HEK293T (cell line): ENCODE measurements around the gene PRIMA1.

Experiments used
- CTCF ChIA-PET: fragments of 350-600 bp; formaldehyde crosslinking; extraction: SDS; loops from one replicate; lab custom pipeline; 2021; ENCODE audit warnings: antibody characterized with exemption, inconsistent platforms; lab: Yijun Ruan, JAX
- POLR2A ChIA-PET: fragments of 350-600 bp; formaldehyde crosslinking; extraction: SDS; loops from one replicate; lab custom pipeline; 2020; ENCODE audit warnings: antibody characterized with exemption, inconsistent platforms; lab: Yijun Ruan, JAX
- DNase-seq: peaks from one replicate; pipeline ENCODE4 v3.0.0; 2012; ENCODE audit warnings: mixed read lengths; ENCODE audit errors: extremely low spot score
- ARNT ChIP-seq: fragments of 450-650 bp; IDR thresholded peaks from 2 replicates; pipeline ENCODE4 v1.6.1; 2017; ENCODE audit warnings: mild to moderate bottlenecking
- BHLHE40 ChIP-seq: fragments of 450-650 bp; IDR thresholded peaks from 2 replicates; pipeline ENCODE4 v1.6.1; 2016; ENCODE audit warnings: mild to moderate bottlenecking, moderate library complexity, borderline replicate concordance
- CTBP1 ChIP-seq: fragments of 450-650 bp; IDR thresholded peaks from 2 replicates; pipeline ENCODE4 v1.6.1; 2016; ENCODE audit warnings: borderline replicate concordance
- ELF4 ChIP-seq: fragments of 450-650 bp; IDR thresholded peaks from 2 replicates; pipeline ENCODE4 v1.6.1; 2017; ENCODE audit warnings: antibody characterized with exemption
- FOXA1 ChIP-seq: fragments of 450-650 bp; IDR thresholded peaks from 2 replicates; pipeline ENCODE4 v1.6.1; 2016; ENCODE audit warnings: mild to moderate bottlenecking
- FOXK2 ChIP-seq: fragments of 450-650 bp; IDR thresholded peaks from 2 replicates; pipeline ENCODE4 v1.6.1; 2016; ENCODE audit warnings: mild to moderate bottlenecking
- FOXM1 ChIP-seq: fragments of 450-650 bp; IDR thresholded peaks from 2 replicates; pipeline ENCODE4 v1.6.1; 2017; ENCODE audit warnings: mild to moderate bottlenecking, borderline replicate concordance
- HDGF ChIP-seq: fragments of 450-650 bp; IDR thresholded peaks from 2 replicates; pipeline ENCODE4 v1.6.1; 2017; ENCODE audit warnings: antibody characterized with exemption, borderline replicate concordance
- L3MBTL2 ChIP-seq: fragments of 450-650 bp; conservative IDR thresholded peaks from 2 replicates; pipeline ENCODE4 v1.6.1; 2016; ENCODE audit warnings: mild to moderate bottlenecking
- LEF1 ChIP-seq: fragments of 450-650 bp; IDR thresholded peaks from 2 replicates; pipeline ENCODE4 v1.6.1; 2017; ENCODE audit warnings: mild to moderate bottlenecking, borderline replicate concordance
- NFRKB ChIP-seq: fragments of 450-650 bp; IDR thresholded peaks from 2 replicates; pipeline ENCODE4 v1.6.1; 2016; ENCODE audit warnings: mild to moderate bottlenecking, moderate library complexity
- SP1 ChIP-seq: fragments of 450-650 bp; IDR thresholded peaks from 2 replicates; pipeline ENCODE4 v1.6.1; 2017
- SUZ12 ChIP-seq: fragments of 450-650 bp; IDR thresholded peaks from 2 replicates; pipeline ENCODE4 v1.6.1; 2016; ENCODE audit warnings: mild to moderate bottlenecking
- TARDBP ChIP-seq: fragments of 450-650 bp; IDR thresholded peaks from 2 replicates; pipeline ENCODE4 v1.6.1; 2016
- ZNF384 ChIP-seq: fragments of 450-650 bp; IDR thresholded peaks from 2 replicates; pipeline ENCODE4 v1.6.1; 2016

PRIMA1 gene

GRCh38 chr14:93794756-93795155 is 6.5 kb upstream of the PRIMA1 start:
- DNase-seq = no peak
- TF ChIP-seq SP1 (no peak), TARDBP (no peak), ELF4 (no peak)
- CTCF ChIA-PET = interaction anchor here (0.6 kb wide), 1 partner anchor 386 kb away, joined by 3 read pairs; no protein-coding TSS in a partner anchor
- POLR2A ChIA-PET = no interaction called here

- no peak for DNase-seq
- CTCF ChIA-PET = no interaction called here
- POLR2A ChIA-PET = no interaction called here
Observed at GRCh38 chr14:93793555-93794324, 5.5 kb upstream of the PRIMA1 start.

GRCh38 chr14:93792391-93792790 is 4.1 kb upstream of the PRIMA1 start:
- ChIA-PET CTCF (no interaction called here), POLR2A (no interaction called here)
- DNase-seq = no peak
- TF ChIP-seq NFRKB (no peak), FOXK2 (no peak), ZNF384 (no peak), SUZ12 (no peak), SP1 (no peak), CTBP1 (no peak), HDGF (no peak), LEF1 (no peak)

More at GRCh38 chr14:93793555-93794324, 5.5 kb upstream of the PRIMA1 start:
- TF ChIP-seq TARDBP = no peak
- no peak for TF ChIP-seq HDGF
- TF ChIP-seq ELF4 = no peak
- TF ChIP-seq FOXM1 = no peak
- no peak for TF ChIP-seq ARNT
- TF ChIP-seq LEF1 = no peak
- no peak for TF ChIP-seq FOXK2
- TF ChIP-seq FOXA1 = no peak
- TF ChIP-seq BHLHE40 = no peak
- no peak for TF ChIP-seq SUZ12

- ChIA-PET POLR2A (no interaction called here), CTCF (no interaction called here)
- TF ChIP-seq HDGF (no peak), FOXK2 (no peak), SUZ12 (no peak), ARNT (no peak), FOXM1 (no peak), FOXA1 (no peak), ELF4 (no peak), LEF1 (no peak), TARDBP (no peak), SP1 (no peak), BHLHE40 (no peak)
Observed at GRCh38 chr14:93790966-93791365, 2.7 kb upstream of the PRIMA1 start.

GRCh38 chr14:93789228-93790130 is 1.2 kb upstream of the PRIMA1 start:
- no peak for DNase-seq
- CTCF ChIA-PET = no interaction called here
- POLR2A ChIA-PET = no interaction called here
- TF ChIP-seq L3MBTL2 (no peak), CTBP1 (no peak), SUZ12 (no peak), FOXA1 (no peak), BHLHE40 (no peak)

More at GRCh38 chr14:93790966-93791365, 2.7 kb upstream of the PRIMA1 start:
- no peak for DNase-seq

- ChIA-PET POLR2A (no interaction called here), CTCF (no interaction called here)
- no peak for TF ChIP-seq FOXA1
- TF ChIP-seq HDGF = no peak
- DNase-seq = peak; percentile 70
Observed at GRCh38 chr14:93788543-93789227, 400 bp upstream of the PRIMA1 start.

- ChIA-PET POLR2A (interaction anchor here (0.5 kb wide), 1 partner anchor 14 kb away, joined by 3 read pairs; no protein-coding TSS in a partner anchor), CTCF (no interaction called here)
- no peak for DNase-seq
- no peak for TF ChIP-seq ELF4
- no peak for TF ChIP-seq ZNF384
- no peak for TF ChIP-seq ARNT
- no peak for TF ChIP-seq LEF1
- TF ChIP-seq CTBP1 = no peak
Observed at GRCh38 chr14:93787465-93788292, 606 bp downstream of the PRIMA1 start.
